CD4-positive, alpha-beta T cell treated with Interleukin-10 for 1 hour (primary cell): Measurements from ENCODE around the gene ZG16.

Source experiments
- DNase-seq: peaks from one replicate; pipeline ENCODE4 v3.0.0-alpha.2; 2020

The ZG16 gene

GRCh38 chr16:29831490-29831889 lies 53.4 kb downstream of the ZG16 start:
- no peak for DNase-seq
